NCI-H2107 treated with DMSO at 0.1 percent for 48 hours (cell line): Measurements from ENCODE around the gene APOBEC3F.
"Not testable (repeated sequence)": the region's sequence is repeated elsewhere in the genome, so short reads cannot be mapped to it uniquely, and the experiment has no call there.

Experiments
- DNase-seq: peaks from one replicate; lab custom pipeline; 2025; ENCODE audit not compliant: unreplicated experiment; lab: John Stamatoyannopoulos, UW

APOBEC3F gene

GRCh38 chr22:39040538-39041296, at the start of gene APOBEC3F:
Gene APOBEC3F (plus strand): TSS chr22:39040864. CDS start chr22:39040961, 97 bp downstream.
- peak; percentile 42 for DNase-seq

- not testable (repeated sequence) for DNase-seq
Observed at GRCh38 chr22:38992871-38993371, 47.7 kb upstream of the APOBEC3F start.

DNA sequence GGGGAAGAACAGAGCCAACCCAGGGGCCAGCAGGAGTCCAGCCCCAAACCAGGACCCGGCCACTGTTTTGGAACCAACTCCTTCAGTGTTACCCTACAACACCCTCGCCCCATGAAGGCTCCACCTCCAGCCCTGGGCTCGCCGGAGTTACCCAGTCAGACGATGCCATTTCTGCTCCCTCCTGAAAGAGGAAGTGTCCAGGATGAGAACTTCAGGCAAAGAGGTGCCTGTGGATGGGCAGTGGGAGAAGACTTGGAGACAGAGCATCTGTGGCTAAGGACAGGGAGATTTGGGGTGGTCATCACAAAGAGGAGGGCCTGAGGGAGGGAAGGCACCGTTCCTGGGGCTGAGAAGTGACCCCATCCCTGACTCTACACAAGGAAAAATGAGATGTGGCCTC, 44.6 kb upstream of the APOBEC3F start:
- DNase-seq: no peak

- DNase-seq: no peak
Observed at GRCh38 chr22:38997518-38997917, 43.1 kb upstream of the APOBEC3F start.

DNA sequence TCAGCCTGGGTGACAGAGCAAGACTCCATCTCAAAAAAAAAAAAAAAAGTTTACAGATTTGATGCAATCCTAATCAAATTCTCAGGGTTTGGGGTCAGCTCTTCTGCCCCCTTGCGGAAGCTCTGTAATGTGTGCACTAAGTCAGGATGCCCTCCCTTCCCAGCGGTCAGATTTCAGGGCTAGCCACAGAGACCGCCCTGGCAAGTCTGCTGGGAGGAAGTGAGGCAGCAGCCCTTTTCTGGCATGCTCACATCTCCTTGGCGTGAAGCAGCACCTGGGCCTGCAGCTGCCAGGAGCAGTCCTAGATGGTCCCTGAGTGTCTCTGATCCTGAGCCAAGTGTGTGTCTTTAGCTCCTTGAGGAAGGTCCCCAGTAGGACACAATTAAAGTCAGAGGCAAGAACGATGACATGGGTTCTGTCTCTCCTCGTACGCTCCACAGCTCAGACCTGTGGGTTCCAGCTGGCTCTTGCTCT, 37.5 kb upstream of the APOBEC3F start:
- peak; percentile 76 for DNase-seq

GRCh38 chr22:39007177-39007576, 33.5 kb upstream of the APOBEC3F start:
- no peak for DNase-seq

DNA sequence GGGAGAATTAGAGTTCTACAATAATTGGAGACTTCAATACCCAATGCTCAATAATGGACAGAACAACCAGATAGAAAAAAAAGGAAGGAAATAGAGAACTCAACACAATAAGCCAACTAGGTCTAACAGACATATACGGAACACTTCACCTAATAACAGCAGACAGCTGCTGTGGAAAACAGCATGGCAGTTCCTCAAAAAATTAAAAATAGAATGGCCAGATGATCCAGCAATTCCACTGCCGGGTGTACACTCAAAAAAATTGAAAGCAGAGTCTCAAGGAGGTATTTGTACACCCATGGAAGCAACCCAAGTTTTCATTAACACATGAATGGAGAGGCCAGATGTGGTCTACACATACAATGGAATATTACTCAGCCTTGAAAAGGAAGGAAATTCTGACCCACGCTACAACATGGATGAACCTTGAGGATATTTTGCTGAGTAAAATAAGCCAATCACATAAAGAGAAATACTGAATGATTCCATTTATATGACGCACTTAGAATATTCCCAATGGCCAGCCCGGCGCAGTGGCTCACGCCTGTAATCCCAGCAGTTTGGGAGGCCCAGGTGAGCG, 32.3 kb upstream of the APOBEC3F start:
- not testable (repeated sequence) for DNase-seq

- no peak for DNase-seq
Observed at GRCh38 chr22:39010946-39011345, 29.7 kb upstream of the APOBEC3F start.

DNA sequence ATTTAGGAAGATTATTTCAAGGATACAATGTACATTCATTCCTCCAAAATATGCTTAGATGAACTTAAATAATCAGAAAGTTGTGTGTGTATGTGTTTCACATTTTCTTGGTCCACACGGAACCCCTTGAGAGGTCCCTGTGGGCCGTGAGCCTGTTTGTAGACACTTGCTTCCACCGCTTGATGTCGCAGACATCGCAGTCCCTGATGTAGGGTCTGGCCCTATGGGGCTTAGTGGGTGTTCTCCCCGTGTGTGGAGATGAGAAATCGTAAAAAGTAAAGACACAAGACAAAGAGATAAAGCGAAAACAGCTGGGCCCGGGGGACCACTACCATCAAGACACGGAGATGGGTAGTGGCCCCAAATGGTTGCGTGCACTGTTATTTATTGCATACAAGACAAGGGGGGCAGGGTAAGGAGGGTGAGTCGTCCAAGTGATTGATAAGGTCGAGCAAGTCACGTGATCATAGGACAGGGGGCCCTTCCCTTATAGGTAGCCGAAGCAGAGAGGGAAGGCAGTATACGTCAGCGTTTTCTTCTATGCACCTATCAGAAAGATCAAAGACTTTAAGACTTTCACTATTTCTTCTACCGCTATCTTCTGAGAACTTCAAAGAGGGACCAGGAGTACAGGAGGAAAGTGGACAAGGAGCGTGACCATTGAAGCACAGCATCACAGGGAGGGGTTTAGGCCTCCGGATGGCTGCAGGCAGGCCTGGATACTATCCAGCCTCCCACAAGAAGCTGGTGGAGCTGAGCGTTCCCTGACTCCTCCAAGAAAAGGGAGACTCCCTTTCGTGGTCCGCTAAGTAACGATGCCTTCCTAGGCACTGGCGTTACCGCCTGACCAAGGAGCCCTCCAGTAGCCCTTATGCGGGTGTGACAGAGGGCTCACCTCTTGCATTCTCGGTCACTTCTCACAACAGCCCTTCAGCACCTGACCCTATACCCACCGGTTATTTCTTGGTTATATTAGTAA, 27.8 kb upstream of the APOBEC3F start:
- no peak for DNase-seq

DNA sequence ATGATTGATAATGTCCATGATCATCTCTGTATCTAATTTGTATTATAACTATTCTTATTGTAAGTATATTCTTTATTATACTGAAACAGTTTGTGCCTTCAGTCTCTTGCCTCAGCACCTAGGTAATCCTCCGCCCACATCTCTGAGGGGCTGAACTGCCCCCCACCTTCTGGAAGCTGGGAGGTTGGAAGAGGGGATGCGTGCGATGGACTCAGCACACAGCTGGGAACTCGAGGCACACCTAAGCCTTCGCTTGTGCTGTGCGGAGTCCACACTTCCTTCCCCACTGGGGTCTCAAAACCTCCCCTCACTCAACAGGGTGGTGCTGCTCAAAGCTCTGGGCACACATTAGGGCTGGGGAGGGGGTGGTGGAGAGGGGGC, 27.1 kb upstream of the APOBEC3F start:
- not testable (repeated sequence) for DNase-seq

DNA sequence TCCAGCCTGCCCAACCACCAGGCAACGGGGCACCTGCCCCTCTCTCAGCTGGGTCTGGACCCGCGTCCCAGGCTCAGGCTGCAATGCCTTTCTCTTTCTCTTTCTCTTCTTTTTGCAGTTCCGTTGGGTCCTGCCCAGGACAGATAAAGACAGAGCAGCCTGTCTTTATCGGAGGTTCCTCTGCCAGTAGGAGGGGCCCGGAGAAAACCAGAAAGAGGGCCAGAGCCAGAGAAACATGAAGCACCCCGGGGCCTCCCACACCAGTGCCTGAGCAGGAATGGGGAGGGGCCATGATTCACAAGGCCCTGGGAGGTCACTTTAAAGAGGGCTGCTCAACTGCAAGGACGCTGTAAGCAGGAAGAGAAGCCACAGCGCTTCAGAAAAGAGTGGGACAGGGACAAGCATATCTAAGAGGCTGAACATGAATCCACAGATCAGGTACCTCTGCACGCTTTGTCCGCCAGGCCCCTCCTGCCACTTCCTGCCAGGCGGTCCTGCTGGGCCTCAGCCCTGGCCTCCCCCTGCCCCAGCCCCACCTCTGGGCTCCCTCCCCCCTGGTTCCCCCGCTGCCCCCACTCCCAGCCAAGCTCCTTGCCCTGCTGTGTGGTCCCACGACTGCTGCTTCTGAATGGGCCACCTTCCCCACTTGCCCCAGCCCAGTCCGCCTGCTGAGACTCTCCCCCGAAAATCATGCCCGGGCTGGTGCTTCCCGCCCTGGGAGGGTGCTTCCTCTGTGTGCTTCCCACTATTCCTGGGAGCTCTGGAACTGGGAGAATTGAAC, 26.5 kb upstream of the APOBEC3F start, which contains the start of gene APOBEC3C:
APOBEC3C (plus strand) TSS at position 316 of the 781 bp plus-strand sequence; CDS start at position 422, 106 bp downstream.
- DNase-seq: peak; percentile 21

GRCh38 chr22:39014723-39015121, 25.9 kb upstream of the APOBEC3F start:
- not testable (repeated sequence) for DNase-seq

DNA sequence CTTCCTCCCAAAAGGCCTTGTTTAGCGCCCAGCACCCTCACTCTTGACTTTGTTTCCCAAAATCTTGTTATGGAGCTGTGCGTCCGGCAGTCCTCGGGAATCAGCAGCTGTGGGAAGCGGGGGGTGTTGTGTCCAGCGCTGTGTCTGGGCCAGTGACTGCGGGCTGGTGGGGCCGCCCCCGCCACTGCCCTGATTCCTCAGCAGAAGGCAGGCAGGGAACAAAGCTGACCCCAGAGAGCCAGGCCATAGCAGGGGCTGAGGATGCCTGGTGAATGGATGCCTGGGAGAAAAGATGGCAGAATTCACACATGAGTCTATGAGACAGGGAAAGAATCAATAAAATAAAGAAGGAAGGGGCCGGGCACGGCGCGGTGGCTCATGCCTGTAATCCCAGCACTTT, 24.1 kb upstream of the APOBEC3F start:
- no peak for DNase-seq

DNA sequence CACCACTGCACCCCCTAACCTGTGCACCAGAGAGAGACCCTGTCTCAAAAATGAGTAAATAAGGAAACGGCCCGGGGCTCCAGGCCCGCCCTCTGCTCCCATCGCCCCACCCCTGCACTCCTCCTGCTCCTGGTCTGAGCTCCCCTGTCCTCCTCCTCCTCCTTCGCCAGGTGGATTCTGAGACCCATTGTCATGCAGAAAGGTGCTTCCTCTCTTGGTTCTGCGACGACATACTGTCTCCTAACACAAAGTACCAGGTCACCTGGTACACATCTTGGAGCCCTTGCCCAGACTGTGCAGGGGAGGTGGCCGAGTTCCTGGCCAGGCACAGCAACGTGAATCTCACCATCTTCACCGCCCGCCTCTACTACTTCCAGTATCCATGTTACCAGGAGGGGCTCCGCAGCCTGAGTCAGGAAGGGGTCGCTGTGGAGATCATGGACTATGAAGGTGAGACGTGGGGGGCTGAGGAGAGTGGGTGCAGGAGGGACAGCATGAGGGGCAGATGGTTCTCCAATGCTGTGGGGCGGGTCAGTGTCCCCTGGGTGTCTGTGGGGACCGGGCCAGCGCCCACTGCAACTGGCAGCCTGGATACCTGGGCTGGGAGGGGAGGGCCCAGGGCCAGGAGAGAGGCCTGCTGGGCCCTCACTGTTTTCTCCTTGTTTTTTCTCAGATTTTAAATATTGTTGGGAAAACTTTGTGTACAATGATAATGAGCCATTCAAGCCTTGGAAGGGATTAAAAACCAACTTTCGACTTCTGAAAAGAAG, 22.9 kb upstream of the APOBEC3F start:
- DNase-seq: no peak

DNA sequence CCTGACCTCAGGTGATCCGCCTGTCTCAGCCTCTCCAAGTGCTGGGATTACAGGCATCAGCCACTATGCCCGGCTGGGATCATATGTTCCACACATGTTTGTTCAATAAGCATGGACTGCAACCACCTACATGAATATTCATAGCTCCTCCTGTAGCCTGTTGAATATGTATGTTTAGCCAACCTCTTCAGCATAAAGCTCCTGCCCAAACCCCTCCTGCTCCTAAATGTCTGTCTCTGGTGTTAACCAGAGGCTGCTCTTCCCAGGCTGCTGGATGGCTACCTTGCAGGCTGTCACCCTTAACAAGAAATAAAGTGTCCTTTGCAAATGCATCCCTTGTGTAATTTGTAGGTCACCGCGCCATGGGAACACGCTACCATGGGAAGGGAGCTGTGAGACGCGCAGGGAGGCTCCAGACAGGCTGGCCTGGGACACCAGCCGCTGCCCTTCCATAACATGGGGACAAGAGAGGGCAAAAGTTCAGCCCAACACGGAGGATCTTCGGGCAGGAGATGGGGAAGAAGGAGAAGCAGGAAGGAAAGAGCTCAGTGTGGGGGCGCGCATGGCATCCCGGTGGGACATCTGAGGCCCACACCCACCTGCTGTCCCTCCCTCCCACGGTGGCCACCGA, 20.5 kb upstream of the APOBEC3F start:
- not testable (repeated sequence) for DNase-seq

- DNase-seq: no peak
Observed at GRCh38 chr22:39021552-39022250, 19.0 kb upstream of the APOBEC3F start.

DNA sequence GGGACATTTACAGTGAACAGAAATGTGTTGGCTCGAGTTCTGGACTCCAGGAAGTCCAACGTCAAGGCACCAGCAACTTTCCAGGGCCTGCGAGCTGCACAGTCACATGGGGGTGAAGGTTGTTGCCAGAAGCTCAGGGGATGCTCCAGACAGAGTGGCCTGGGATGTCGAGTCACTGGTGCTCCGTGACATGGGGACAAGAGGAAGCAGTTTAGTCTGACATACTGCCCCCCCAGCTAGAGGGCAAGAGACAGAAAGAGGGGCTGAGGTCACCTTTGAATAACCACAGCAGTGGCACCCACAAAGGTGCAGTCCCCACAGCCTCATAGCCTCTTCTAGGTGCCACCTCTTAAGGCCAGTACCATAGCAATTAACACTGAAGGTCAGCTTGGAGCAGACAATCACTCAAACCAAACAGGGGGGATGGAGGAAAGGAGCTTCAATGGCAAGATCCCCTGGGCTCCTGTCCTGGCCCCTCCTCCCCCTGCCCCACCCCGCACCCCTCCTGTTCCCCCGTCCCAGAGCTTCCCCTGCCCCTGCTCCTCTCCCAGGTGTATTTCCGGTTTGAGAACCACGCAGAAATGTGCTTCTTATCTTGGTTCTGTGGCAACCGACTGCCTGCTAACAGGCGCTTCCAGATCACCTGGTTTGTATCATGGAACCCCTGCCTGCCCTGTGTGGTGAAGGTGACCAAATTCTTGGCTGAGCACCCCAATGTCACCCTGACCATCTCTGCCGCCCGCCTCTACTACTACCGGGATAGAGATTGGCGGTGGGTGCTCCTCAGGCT, 15.9 kb upstream of the APOBEC3F start:
- no peak for DNase-seq
